GM23248 (cell line): ENCODE data around the gene NCK1. TPM values are rescaled to one million over a fixed set of nuclear protein-coding genes. Genes with fewer than 3 reads are reported as not detected.

Experiments
- DNase-seq: peaks from one replicate; pipeline ENCODE4 v3.0.0-alpha.2; 2015
- H2AFZ ChIP-seq: fragments of 200-600 bp; sonication (generic); 2 replicates; pipeline ENCODE4 v1.6.1; 2016; ENCODE audit warnings: antibody characterized with exemption
- H3F3A ChIP-seq: fragments of 200-600 bp; sonication (generic); 2 replicates; pipeline ENCODE4 v1.6.1; 2016; ENCODE audit warnings: mild to moderate bottlenecking, antibody characterized with exemption, mixed run types; ENCODE audit not compliant: insufficient read depth
- H3K27ac ChIP-seq: fragments of 200-600 bp; sonication (generic); 2 replicates; pipeline ENCODE4 v1.5.1; 2016; ENCODE audit warnings: mild to moderate bottlenecking
- H3K27me3 ChIP-seq: fragments of 200-600 bp; sonication (generic); replicated peaks from 2 replicates; pipeline ENCODE4 v1.6.1; 2016; ENCODE audit warnings: mild to moderate bottlenecking; ENCODE audit not compliant: insufficient read depth
- H3K36me3 ChIP-seq: fragments of 200-600 bp; sonication (generic); 2 replicates; pipeline ENCODE4 v1.6.1; 2016; ENCODE audit warnings: low read depth, mild to moderate bottlenecking
- H3K4me1 ChIP-seq: fragments of 200-600 bp; sonication (generic); 2 replicates; pipeline ENCODE4 v1.6.1; 2016; ENCODE audit warnings: mild to moderate bottlenecking; ENCODE audit not compliant: insufficient read depth
- H3K4me2 ChIP-seq: fragments of 200-600 bp; sonication (generic); one replicate; pipeline ENCODE4 v1.6.1; 2016; ENCODE audit warnings: mild to moderate bottlenecking; ENCODE audit not compliant: unreplicated experiment
- H3K4me3 ChIP-seq: fragments of 200-600 bp; sonication (generic); 2 replicates; pipeline ENCODE4 v1.5.1; 2016; ENCODE audit warnings: mild to moderate bottlenecking
- H3K79me2 ChIP-seq: fragments of 200-600 bp; sonication (generic); 2 replicates; pipeline ENCODE4 v1.6.1; 2016; ENCODE audit warnings: mild to moderate bottlenecking; ENCODE audit not compliant: insufficient read depth
- H3K9ac ChIP-seq: fragments of 200-600 bp; sonication (generic); 2 replicates; pipeline ENCODE4 v1.6.1; 2016; ENCODE audit warnings: mild to moderate bottlenecking
- H3K9me2 ChIP-seq: fragments of 200-600 bp; sonication (generic); 2 replicates; pipeline ENCODE4 v1.6.1; 2016; ENCODE audit warnings: mixed run types, mild to moderate bottlenecking, moderate library complexity; ENCODE audit not compliant: insufficient read depth
- H3K9me3 ChIP-seq: fragments of 200-600 bp; sonication (generic); one replicate; pipeline ENCODE4 v1.6.1; 2017; ENCODE audit warnings: low read depth
- H4K20me1 ChIP-seq: fragments of 200-600 bp; sonication (generic); 2 replicates; pipeline ENCODE4 v1.6.0; 2016; ENCODE audit not compliant: insufficient read depth
- EZH2 ChIP-seq: fragments of 200-600 bp; sonication (generic); IDR thresholded peaks from 2 replicates; pipeline ENCODE4 v1.6.1; 2018; ENCODE audit warnings: antibody characterized with exemption, mild to moderate bottlenecking; ENCODE audit not compliant: insufficient read depth, poor library complexity, severe bottlenecking
- EZH2phosphoT487 ChIP-seq: fragments of 200-600 bp; sonication (generic); IDR thresholded peaks from 2 replicates; pipeline ENCODE4 v1.6.1; 2018; ENCODE audit warnings: antibody characterized with exemption, moderate library complexity, mild to moderate bottlenecking, low read depth; ENCODE audit not compliant: insufficient read depth
- WGBS, 2 experiments: methylation state at CpG; one replicate each; pipeline ENCODE4 v1.1.6; 2015 to 2017; ENCODE audit warnings: low lambda C conversion rate in 2 of 2, low coverage in 1 of 2; ENCODE audit errors: missing lambda C conversion rate in 2 of 2; 5-methylcytosine and 5-hydroxymethylcytosine counted together
- in situ Hi-C: fragments of 300-500 bp; cut with MboI; formaldehyde crosslinking; loops from 2 replicates; pipeline ENCODE4 v1.15.0; 2020
- polyA plus RNA-seq: library from polyadenylated mRNA; unstranded; fragments of >200 nt; fragmentation: Nextera tagmentation; extraction: Ambion mirVana; gene quantifications from 2 replicates; pipeline ENCODE4 v1.2.1, GENCODE V29; 2016
- total RNA-seq: library from RNA; depleted of rRNA; stranded (reverse); fragments of >200 nt; shearing (Covaris generic); gene quantifications from 2 replicates; pipeline ENCODE4 v1.2.3, GENCODE V29; 2014

The NCK1 gene
- total and polyA plus RNA-seq, 2 experiments from 2014 or later = 42.6 to 43.2 TPM

- Histone ChIP-seq H3F3A (peaks cover 24% of the 10 kb centered on the region), H3K9ac (no peak overlapping the region), H3K4me2 (no peak overlapping the region), H3K79me2 (peaks cover 99% of the 10 kb centered on the region), H3K9me3 (no peaks in the 10 kb centered on the region), H3K9me2 (no peaks in the 10 kb centered on the region), H3K4me1 (peaks cover 29% of the 10 kb centered on the region), H4K20me1 (no peaks in the 10 kb centered on the region), H3K36me3 (peaks cover 6% of the 10 kb centered on the region; the same call in 1 of the 2 replicates), H2AFZ (no peak overlapping the region), H3K4me3 (no peak overlapping the region), H3K27me3 (no peaks in the 10 kb centered on the region), H3K27ac (no peak overlapping the region)
- 100% methylated on average over 1 of the region's 1 CpG for WGBS, 2 experiments
- DNase-seq = no peak
- in situ Hi-C loops = no loop called here
- no peak for TF ChIP-seq EZH2
- no peak for TF ChIP-seq EZH2phosphoT487
Observed at GRCh38 chr3:136942803-136943202, 80.8 kb downstream of the NCK1 start.

- WGBS, 2 experiments = 8 to 20% methylated on average over 3 of the region's 3 CpGs
- Histone ChIP-seq H3K27me3 (no peaks in the 10 kb centered on the region), H3K4me3 (no peak overlapping the region), H3F3A (peaks cover 22% of the 10 kb centered on the region), H3K9ac (no peak overlapping the region), H2AFZ (no peak overlapping the region), H3K4me2 (peak overlapping the region; percentile 40), H3K27ac (no peak overlapping the region), H3K9me3 (no peaks in the 10 kb centered on the region), H3K4me1 (peaks cover 23% of the 10 kb centered on the region), H3K9me2 (no peaks in the 10 kb centered on the region), H3K36me3 (peaks cover 6% of the 10 kb centered on the region; the same call in 1 of the 2 replicates), H3K79me2 (peaks cover 99% of the 10 kb centered on the region), H4K20me1 (no peaks in the 10 kb centered on the region)
- in situ Hi-C loops = no loop called here
- peak; percentile 19 for DNase-seq
- TF ChIP-seq EZH2phosphoT487 = no peak
- TF ChIP-seq EZH2 = no peak
Observed at GRCh38 chr3:136943436-136943835, 81.4 kb downstream of the NCK1 start.

GRCh38 chr3:136946978-136947377, 85.0 kb downstream of the NCK1 start:
- Histone ChIP-seq H3K4me2 (no peak overlapping the region), H4K20me1 (no peaks in the 10 kb centered on the region), H2AFZ (no peak overlapping the region), H3K4me1 (peaks cover 12% of the 10 kb centered on the region), H3K27me3 (no peaks in the 10 kb centered on the region), H3K79me2 (peaks cover 87% of the 10 kb centered on the region), H3K9ac (no peak overlapping the region), H3F3A (peaks cover 5% of the 10 kb centered on the region; the same call in 1 of the 2 replicates), H3K27ac (no peak overlapping the region), H3K9me3 (no peaks in the 10 kb centered on the region), H3K9me2 (no peaks in the 10 kb centered on the region), H3K36me3 (peaks cover 6% of the 10 kb centered on the region; the same call in 1 of the 2 replicates), H3K4me3 (no peak overlapping the region)
- in situ Hi-C loops = no loop called here
- TF ChIP-seq EZH2 (no peak), EZH2phosphoT487 (no peak)
- 46 to 48% methylated on average over 1 of the region's 1 CpG for WGBS, 2 experiments
- DNase-seq = no peak

- Histone ChIP-seq H4K20me1 (no peaks in the 10 kb centered on the region), H3K9me3 (no peaks in the 10 kb centered on the region), H3K27me3 (no peaks in the 10 kb centered on the region), H3K9me2 (no peaks in the 10 kb centered on the region), H3K79me2 (peaks cover 82% of the 10 kb centered on the region), H3F3A (peaks cover 10% of the 10 kb centered on the region), H3K4me1 (peaks cover 17% of the 10 kb centered on the region), H3K9ac (no peak overlapping the region), H3K36me3 (peaks cover 6% of the 10 kb centered on the region; the same call in 1 of the 2 replicates), H3K27ac (no peak overlapping the region), H3K4me3 (no peak overlapping the region), H3K4me2 (no peak overlapping the region), H2AFZ (no peak overlapping the region)
- no peak for TF ChIP-seq EZH2
- TF ChIP-seq EZH2phosphoT487 = no peak
- in situ Hi-C loops = no loop called here
- 48 to 50% methylated on average over 2 of the region's 2 CpGs for WGBS, 2 experiments
- DNase-seq = no peak
Observed at GRCh38 chr3:136947477-136947876, 85.5 kb downstream of the NCK1 start.

GRCh38 chr3:136949146-136949545, 87.1 kb downstream of the NCK1 start:
- in situ Hi-C loops = no loop called here
- Histone ChIP-seq H3K4me3 (no peak overlapping the region), H4K20me1 (no peaks in the 10 kb centered on the region), H3K27ac (no peak overlapping the region), H3K79me2 (peaks cover 66% of the 10 kb centered on the region), H3K9me2 (no peaks in the 10 kb centered on the region), H2AFZ (no peak overlapping the region), H3F3A (peaks cover 13% of the 10 kb centered on the region), H3K36me3 (peaks cover 6% of the 10 kb centered on the region; the same call in 1 of the 2 replicates), H3K9ac (no peak overlapping the region), H3K4me1 (peaks cover 16% of the 10 kb centered on the region), H3K27me3 (no peaks in the 10 kb centered on the region), H3K4me2 (no peak overlapping the region), H3K9me3 (no peaks in the 10 kb centered on the region)
- TF ChIP-seq EZH2 (no peak), EZH2phosphoT487 (no peak)
- DNase-seq = no peak
